Stimulated activated CD4-positive, alpha-beta T cell treated with anti-CD3 and anti-CD28 coated beads, Interleukin-12 subunit alpha, Interleukin-12 subunit beta, amount 100 ng/mL, for 48 hours (primary cell): ENCODE data around the gene PCP4.

ENCODE experiments used
- DNase-seq, 3 donors: peaks; one replicate each; pipeline ENCODE4 v3.0.0-alpha.2; 2020; ENCODE audit warnings: low read depth in 2 of 3, low spot score in 1 of 3

Gene PCP4

DNA sequence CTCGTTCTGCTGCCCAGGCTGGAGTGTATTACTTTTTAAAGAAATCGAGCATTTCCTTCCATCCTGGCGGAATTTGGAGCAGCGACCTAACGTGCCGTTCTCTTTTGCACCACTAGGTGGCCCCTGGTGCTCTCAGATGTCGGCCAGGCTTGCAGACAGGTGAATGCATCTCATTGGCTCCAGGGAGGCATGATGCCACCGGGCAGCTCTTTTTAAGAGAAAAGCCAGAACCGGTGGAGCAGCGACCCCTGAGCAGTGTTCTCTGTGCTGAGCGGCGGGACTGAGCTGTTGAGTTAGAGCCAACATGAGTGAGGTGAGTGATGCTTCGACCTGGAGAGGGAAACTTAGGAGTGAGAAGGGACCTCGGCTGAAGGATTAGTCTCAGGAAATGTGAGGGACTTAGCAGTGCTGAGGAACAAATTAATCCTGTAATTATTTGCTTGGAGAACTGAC is at the start of gene PCP4:
TSS of gene PCP4 (plus strand) at position 241 of the 453 bp plus-strand sequence. CDS start at position 305, 64 bp downstream.
- DNase-seq: peak; percentile 2 to 35 (median 20)

DNA sequence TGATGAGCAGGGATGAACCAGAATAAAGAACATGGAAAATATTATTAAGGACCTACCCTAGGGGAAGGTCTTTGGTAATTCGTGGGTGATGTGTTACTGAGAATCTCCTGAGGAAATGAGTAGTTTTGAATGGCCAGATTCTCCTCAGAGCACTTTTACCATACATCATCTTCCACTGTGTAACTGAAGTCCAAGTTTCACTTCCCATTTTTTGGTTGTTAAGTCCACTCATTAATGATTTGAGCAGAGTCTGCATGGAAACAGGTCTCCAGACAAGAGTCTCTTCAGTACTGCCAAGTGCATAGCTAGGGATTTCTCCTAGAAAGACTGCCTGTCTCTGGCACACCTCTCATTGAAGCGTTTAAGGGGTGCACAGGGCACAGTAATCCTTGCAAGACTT is 48.7 kb upstream of the PCP4 start:
- no peak for DNase-seq

GRCh38 chr21:39822042-39822441 is 45.2 kb upstream of the PCP4 start:
- DNase-seq: no peak

- no peak for DNase-seq
These were observed 42.0 kb upstream of the PCP4 start for GRCh38 chr21:39825250-39825649.

DNA sequence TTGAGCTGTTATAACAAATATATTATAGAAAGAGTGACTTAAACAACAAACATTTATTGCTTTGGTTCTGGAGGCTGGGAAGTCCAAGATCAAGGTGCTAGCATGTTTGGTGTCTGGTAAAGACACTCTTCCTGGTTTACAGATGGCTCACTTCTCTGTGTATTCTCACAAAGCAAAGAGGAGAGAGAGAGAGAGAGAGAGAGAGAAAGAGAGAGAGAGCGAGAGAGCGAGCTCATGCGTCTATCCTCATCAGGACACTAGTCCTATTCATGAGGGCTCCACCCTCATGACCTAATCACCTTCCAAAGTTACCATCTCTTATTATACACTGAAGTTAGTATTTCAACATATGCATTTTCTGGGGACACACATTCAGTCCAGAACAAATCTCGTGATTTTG is 32.7 kb upstream of the PCP4 start:
- no peak for DNase-seq

GRCh38 chr21:39837861-39838359 is 29.3 kb upstream of the PCP4 start:
- no peak for DNase-seq

GRCh38 chr21:39840373-39841097 is 26.7 kb upstream of the PCP4 start:
- no peak for DNase-seq

- DNase-seq: no peak
These were observed 24.3 kb upstream of the PCP4 start for GRCh38 chr21:39842741-39843459.

DNA sequence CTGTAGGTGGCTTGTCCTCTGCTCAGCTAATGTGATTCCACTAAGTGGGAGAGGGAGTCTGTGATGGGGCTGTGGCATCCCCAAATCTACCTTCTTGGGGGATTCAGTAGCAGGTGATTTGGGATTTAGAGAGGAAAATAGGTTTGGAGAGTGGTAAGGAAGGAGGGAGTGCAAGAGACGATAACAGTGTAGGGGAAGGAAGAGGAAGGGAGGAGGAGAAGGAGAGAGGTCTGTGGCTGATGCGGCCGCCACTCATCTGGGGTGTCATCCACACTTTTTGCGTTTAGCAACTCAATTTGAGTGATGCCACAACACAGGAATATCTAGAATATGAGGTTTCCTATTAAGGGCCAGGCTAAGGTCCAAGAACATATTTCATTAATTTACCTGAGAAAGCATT is 23.8 kb upstream of the PCP4 start:
- DNase-seq: no peak

DNA sequence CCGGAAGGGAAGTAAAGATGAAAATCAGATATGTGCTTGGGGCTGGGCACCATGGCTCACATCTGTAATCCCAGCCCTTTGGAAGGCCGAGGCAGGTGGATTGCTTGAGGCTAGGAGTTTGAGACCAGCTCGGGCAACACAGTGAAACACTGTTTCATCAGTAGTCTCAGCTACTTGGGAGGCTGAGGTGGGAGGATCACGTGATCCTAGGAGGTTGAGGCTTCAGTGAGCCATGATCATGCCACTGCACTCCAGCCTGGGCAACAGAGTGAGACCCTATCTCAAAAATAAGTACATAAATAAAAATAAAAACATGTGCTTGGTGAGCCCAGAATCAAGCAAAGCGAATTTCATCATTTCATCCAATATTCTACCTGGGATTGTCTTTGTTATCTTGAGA is 23.3 kb upstream of the PCP4 start:
- no peak for DNase-seq

GRCh38 chr21:39845571-39846130 is 21.6 kb upstream of the PCP4 start:
- DNase-seq: no peak

- DNase-seq: no peak
These were observed 19.4 kb upstream of the PCP4 start for GRCh38 chr21:39847877-39848276.

GRCh38 chr21:39849014-39849655 is 18.1 kb upstream of the PCP4 start:
- no peak for DNase-seq

DNA sequence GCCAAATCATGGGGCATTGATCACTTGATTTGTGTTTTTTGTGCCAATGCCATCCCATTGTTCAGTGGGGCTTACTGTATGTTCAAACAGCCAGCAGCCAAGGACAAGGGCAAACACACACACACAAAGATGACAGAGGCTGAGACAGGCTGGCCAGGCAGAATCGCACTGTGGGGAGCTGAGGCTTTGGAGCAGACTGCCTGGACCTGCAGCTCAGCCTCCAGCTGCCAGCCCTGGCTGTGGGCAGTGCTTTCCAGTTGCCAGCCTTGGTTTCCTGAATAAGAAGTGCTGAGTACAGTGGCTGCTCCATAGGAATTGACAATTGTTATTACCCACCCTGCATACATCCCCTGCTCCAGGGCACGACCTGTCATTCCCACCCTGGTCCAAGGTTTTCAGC is 16.9 kb upstream of the PCP4 start:
- DNase-seq: no peak

- DNase-seq: no peak
These were observed 16.1 kb upstream of the PCP4 start for GRCh38 chr21:39851002-39851618.

GRCh38 chr21:39852021-39852721 is 15.1 kb upstream of the PCP4 start:
- DNase-seq: no peak

DNA sequence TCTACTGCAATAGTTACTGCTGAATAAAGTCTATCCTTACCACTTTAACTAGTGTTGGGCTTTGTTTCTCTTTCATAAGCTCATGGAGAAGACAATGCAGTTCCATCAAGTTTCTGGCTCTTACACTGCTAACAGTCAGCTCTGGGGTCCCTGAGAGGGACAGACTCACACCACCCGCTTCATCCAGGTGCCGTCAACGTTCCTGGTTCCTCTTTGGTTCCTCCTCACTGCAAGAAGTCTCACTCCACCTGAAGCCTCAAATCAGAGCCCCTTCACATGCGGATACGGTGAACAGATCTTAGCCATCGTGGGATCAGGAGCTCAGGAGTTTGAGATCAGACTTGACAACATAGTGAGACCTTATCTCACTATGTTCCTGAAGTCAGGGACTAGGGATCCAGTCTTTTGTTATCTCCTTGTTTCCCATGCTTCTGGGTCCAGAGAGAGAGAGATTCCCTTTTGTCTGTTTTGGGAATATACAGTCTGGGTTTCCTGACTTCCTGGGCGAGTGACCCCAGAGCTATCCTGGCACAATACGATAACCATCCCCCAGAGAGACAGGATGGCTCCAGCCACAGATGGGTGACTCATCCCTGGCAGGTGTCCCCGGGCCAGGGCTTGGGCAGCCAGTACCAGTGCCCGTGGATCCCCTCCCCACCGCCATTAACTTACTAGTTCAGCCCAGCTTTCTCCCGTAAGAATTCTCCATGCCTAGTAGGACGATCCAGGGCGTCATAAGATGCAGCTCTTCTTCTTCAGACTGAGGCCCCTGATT is 14.3 kb upstream of the PCP4 start:
- no peak for DNase-seq

DNA sequence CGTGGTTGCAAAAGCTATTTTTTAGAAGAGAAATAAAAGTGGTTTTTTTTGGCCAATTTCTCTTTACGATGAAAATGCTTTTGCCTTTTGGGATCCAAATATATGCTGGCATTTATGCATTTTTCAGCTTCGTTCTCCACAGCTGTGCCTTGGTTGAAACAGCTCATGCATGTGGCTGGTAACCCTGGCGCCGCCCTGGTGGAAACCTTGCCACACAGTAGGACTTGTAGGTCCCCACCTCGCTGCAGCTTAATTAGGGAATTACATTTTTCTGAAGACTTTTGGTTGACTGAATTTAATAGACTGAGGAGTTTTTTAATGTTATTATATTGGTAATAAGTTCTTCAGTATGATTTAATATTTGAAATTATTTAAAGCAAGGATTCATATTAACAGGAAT is 12.7 kb upstream of the PCP4 start:
- DNase-seq: no peak

DNA sequence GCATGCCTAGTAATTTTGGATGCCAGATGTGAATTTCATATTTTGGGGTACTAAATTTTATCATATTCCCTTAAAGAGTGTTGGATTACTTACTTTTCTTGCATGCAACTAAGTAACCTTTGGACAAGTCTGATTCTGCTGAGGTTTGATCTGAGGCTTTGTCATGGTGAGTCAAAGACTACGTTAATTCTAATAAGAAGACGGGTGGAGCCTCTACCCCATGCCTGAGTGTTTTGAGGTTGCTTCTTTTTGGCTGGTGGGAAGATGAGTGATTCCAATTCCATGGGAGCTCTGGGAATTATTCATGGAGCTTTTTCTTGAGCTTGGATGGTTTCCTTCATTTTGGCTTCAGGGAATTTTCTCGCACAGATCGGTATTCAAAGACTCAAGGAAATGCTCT is 11.6 kb upstream of the PCP4 start:
- DNase-seq: no peak

DNA sequence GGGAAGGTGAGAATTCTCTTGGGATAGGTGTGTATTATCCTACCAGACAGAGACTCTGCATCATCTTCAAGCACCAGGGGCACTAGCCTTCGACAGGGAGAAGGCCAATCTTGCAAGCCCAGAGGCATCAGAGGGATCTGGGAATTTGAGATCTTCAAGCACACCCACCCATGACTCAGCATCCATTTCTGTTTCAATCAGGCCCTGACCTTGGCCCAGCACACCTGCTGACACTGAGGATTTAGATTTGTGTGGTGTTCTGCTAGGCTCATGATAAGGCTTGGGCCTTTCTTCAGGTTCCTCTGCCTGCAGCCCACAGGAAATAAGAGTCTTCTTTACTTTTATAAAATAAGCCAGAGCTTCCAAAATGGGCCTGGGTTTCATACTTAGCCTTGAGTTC is 6.6 kb upstream of the PCP4 start:
- DNase-seq: no peak
